RWPE2 (cell line): Measurements from ENCODE around the gene VIM.

Experiments
- ATAC-seq: fragments of 200-7000 bp; cut with Tn5 transposase; 3 replicates; pipeline ENCODE4 v1.9.1; 2021; ENCODE audit warnings: low read depth
- DNase-seq: peaks from one replicate; pipeline ENCODE4 v3.0.0-alpha.2; 2020; ENCODE audit warnings: low spot score
- H3K27ac ChIP-seq: fragments of 450-650 bp; 2 replicates; pipeline ENCODE4 v1.5.1; 2017; ENCODE audit warnings: mild to moderate bottlenecking; ENCODE audit not compliant: poor library complexity, severe bottlenecking
- H3K27me3 ChIP-seq: fragments of 250-450 bp; sonication (Bioruptor Pico); 2 replicates; pipeline ENCODE4 v1.5.1; 2021; ENCODE audit warnings: mild to moderate bottlenecking, moderate library complexity; ENCODE audit not compliant: insufficient read depth, poor library complexity, severe bottlenecking
- H3K36me3 ChIP-seq: fragments of 250-450 bp; sonication (Bioruptor Pico); 2 replicates; pipeline ENCODE4 v1.5.1; 2020; ENCODE audit warnings: low read depth, mild to moderate bottlenecking, moderate library complexity
- H3K4me1 ChIP-seq: fragments of 250-450 bp; sonication (Bioruptor Pico); 2 replicates; pipeline ENCODE4 v1.5.1; 2021; ENCODE audit warnings: mild to moderate bottlenecking, moderate library complexity; ENCODE audit not compliant: insufficient read depth, poor library complexity, severe bottlenecking
- H3K4me3 ChIP-seq: fragments of 250-450 bp; sonication (Bioruptor Pico); 2 replicates; pipeline ENCODE4 v1.5.1; 2021; ENCODE audit warnings: mild to moderate bottlenecking, moderate library complexity; ENCODE audit not compliant: severe bottlenecking
- H3K9me3 ChIP-seq: fragments of 250-450 bp; sonication (Bioruptor Pico); 2 replicates; pipeline ENCODE4 v1.5.1; 2021; ENCODE audit warnings: mild to moderate bottlenecking, moderate library complexity; ENCODE audit not compliant: severe bottlenecking
- CTCF ChIP-seq: fragments of 450-650 bp; IDR thresholded peaks from one replicate; pipeline ENCODE4 v1.5.1; 2017; ENCODE audit warnings: mild to moderate bottlenecking, moderate library complexity; ENCODE audit not compliant: poor library complexity, severe bottlenecking

The VIM gene

DNA sequence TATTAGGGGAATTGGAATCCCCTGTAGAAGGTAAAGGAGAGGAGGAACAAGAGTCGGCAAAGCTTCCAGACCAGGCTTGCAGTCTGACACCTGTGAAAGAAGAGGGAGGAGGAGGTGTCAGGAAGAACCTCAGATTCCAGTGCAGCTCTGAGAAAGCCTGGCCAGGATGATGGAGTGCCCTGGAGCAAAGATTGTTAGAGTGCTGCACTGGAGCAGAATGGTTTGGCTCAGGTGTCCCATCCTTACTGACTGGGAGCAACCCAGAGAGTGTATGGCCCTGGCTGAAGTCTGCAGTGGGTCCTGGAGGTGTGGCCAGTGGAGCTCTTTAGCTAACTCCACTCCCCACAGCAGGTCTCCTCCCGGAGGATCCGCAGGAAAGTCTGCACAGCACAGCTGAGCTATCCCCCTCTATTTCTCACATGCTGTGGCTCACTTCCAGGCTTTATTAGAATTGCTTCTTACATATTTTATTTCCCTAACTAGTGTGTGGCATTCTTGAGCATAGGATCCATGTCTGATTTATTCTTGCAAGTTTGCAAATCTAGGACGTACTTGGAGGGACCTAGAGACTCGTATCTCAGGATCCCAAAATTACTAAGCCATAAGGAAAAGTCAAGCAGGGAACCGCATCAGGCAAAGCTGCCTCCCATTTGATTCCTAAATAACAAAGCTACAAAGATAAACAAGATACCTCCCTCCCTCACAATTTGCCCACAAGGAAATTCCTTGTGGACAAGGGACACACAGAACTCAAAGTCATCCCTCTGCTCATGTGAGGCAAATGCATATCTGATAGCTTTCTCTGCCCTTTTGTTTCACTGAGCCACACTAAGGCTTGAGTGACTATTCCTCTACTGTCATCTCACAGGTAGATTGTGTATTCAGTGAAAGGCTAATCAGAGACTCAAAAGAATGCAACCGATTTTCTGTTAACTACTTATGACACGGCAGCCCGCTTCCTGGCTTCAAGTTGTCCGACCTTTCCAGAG is 58.8 kb downstream of the VIM start:
- Histone ChIP-seq H3K36me3 (no peaks in the 10 kb centered on the region), H3K4me1 (no peaks in the 10 kb centered on the region), H3K27me3 (no peaks in the 10 kb centered on the region), H3K4me3 (no peak overlapping the region), H3K27ac (no peak overlapping the region), H3K9me3 (peaks cover 4% of the 10 kb centered on the region)
- ATAC-seq (no peak), DNase-seq (no peak)
- no peak for TF ChIP-seq CTCF
